Keratinocyte (primary cell): ENCODE results near the gene SMARCA4. TPM values are rescaled to one million over a fixed set of nuclear protein-coding genes. Genes with fewer than 3 reads are reported as not detected.
A peak's percentile ranks its signal among the peaks of the same experiment; 100 is the strongest.

Experiments used
- DNase-seq: peaks from one replicate; pipeline ENCODE4 v3.0.0-alpha.2; 2011; ENCODE audit warnings: low read depth, missing footprints, low spot score
- FAIRE-seq: peaks from 2 replicates; lab custom pipeline; 2011; peaks lifted over from hg19 to GRCh38; lab: Jason Lieb, UNC
- H2AFZ ChIP-seq: 2 replicates; pipeline ENCODE4 v1.6.0; 2012; ENCODE audit warnings: low read length, control low read depth, inconsistent platforms; ENCODE audit not compliant: control insufficient read depth
- H3K27ac ChIP-seq: 2 replicates; pipeline ENCODE4 v1.5.1; 2011; ENCODE audit warnings: low read length; ENCODE audit not compliant: control insufficient read depth, insufficient read depth
- H3K27me3 ChIP-seq: 3 replicates; pipeline ENCODE4 v1.6.0; 2011; ENCODE audit warnings: low read length; ENCODE audit not compliant: control insufficient read depth, insufficient read depth; ENCODE audit errors: extremely low read depth
- H3K36me3 ChIP-seq, 2 experiments: 2 replicates in 1 of 2; 3 replicates in 1 of 2; pipeline ENCODE4 v1.5.1; 2011; ENCODE audit warnings: low read length in 2 of 2, mild to moderate bottlenecking in 1 of 2; ENCODE audit not compliant: control insufficient read depth in 2 of 2, insufficient read depth in 2 of 2; ENCODE audit errors: extremely low read depth in 1 of 2
- H3K4me1 ChIP-seq: 3 replicates; pipeline ENCODE4 v1.5.1; 2011; ENCODE audit warnings: low read length; ENCODE audit not compliant: control insufficient read depth, insufficient read depth; ENCODE audit errors: extremely low read depth
- H3K4me2 ChIP-seq: 3 replicates; pipeline ENCODE4 v1.6.0; 2011; ENCODE audit warnings: low read depth, low read length; ENCODE audit not compliant: control insufficient read depth, insufficient read depth; ENCODE audit errors: extremely low read depth
- H3K4me3 ChIP-seq, 3 experiments: fragments of 200-600 bp in 1 of 3; sonication (generic) in 1 of 3; 2 replicates in 2 of 3; 3 replicates in 1 of 3; pipeline ENCODE4 v1.5.1; 2011 to 2016; ENCODE audit warnings: low read length in 3 of 3, mild to moderate bottlenecking in 3 of 3, control low read depth in 2 of 3, inconsistent platforms in 1 of 3, low read depth in 1 of 3, mixed read lengths in 1 of 3, mixed run types in 1 of 3, moderate library complexity in 1 of 3; ENCODE audit not compliant: control insufficient read depth in 2 of 3, insufficient read depth in 2 of 3; ENCODE audit errors: extremely low read depth in 1 of 3
- H3K79me2 ChIP-seq: 2 replicates; pipeline ENCODE4 v1.6.0; 2012; ENCODE audit warnings: low read length; ENCODE audit not compliant: control insufficient read depth, insufficient read depth
- H3K9ac ChIP-seq: 3 replicates; pipeline ENCODE4 v1.6.0; 2011; ENCODE audit warnings: low read length; ENCODE audit not compliant: control insufficient read depth, insufficient read depth; ENCODE audit errors: extremely low read depth
- H3K9me1 ChIP-seq: 3 replicates; pipeline ENCODE4 v1.6.0; 2011; ENCODE audit warnings: low read length; ENCODE audit not compliant: control insufficient read depth, insufficient read depth; ENCODE audit errors: extremely low read depth
- H3K9me3 ChIP-seq: 2 replicates; pipeline ENCODE4 v1.5.1; 2012; ENCODE audit warnings: low read depth, low read length; ENCODE audit not compliant: control insufficient read depth
- H4K20me1 ChIP-seq: 3 replicates; pipeline ENCODE4 v1.6.0; 2011; ENCODE audit warnings: low read length; ENCODE audit not compliant: control insufficient read depth, insufficient read depth; ENCODE audit errors: extremely low read depth
- EZH2 ChIP-seq: IDR thresholded peaks from one replicate; pipeline ENCODE4 v1.6.1; 2012; ENCODE audit warnings: inconsistent platforms, mild to moderate bottlenecking, low read length, moderate library complexity
- dilution Hi-C: fragments of 300-500 bp; cut with MboI; formaldehyde crosslinking; loops from one replicate; pipeline ENCODE4 v1.7.0; 2020; ENCODE audit warnings: low sequenced_read_pairs; ENCODE audit not compliant: extremely low pct_ligation_motif_present
- polyA minus RNA-seq, 3 experiments: library from RNA; depleted of rRNA, polyadenylated mRNA; stranded (reverse); fragments of >200 nt; gene quantifications; 1 replicate in 1 of 3; 2 replicates in 1 of 3; 3 replicates in 1 of 3; pipeline ENCODE4 v1.2.3, GENCODE V29; 2011
- polyA plus RNA-seq, 5 experiments: library from polyadenylated mRNA; depleted of rRNA in 3 of 5; stranded (reverse) in 3 of 5; stranded (forward) in 1 of 5; unstranded in 1 of 5; fragments of >200 nt; gene quantifications; 1 replicate in 1 of 5; 2 replicates in 3 of 5; 3 replicates in 1 of 5; pipeline versions ENCODE4 v1.2.1 to v1.2.3, GENCODE V29; 2011 to 2012; ENCODE audit warnings: missing spikeins in 2 of 5, low read depth in 1 of 5, low replicate concordance in 1 of 5
- TF ChIP-seq, protein P1 (sequence below), 3 experiments: IDR thresholded peaks in 1 of 3; conservative IDR thresholded peaks in 1 of 3; optimal IDR thresholded peaks in 1 of 3; 2 replicates in 2 of 3; 3 replicates in 1 of 3; pipeline versions ENCODE3 to v1.5.1; 2011; ENCODE audit warnings: low read length in 3 of 3, mild to moderate bottlenecking in 3 of 3, moderate library complexity in 2 of 3, control low read depth in 1 of 3, inconsistent platforms in 1 of 3; ENCODE audit not compliant: insufficient read depth in 2 of 3; ENCODE audit errors: extremely low read depth in 1 of 3

Gene SMARCA4
- polyA plus RNA-seq (30.8 to 61.8 TPM (median 33.1 TPM) in 3 replicates), polyA minus RNA-seq (84.1 to 227 TPM (median 111 TPM) in 3 replicates)
- 102 TPM for polyA plus RNA-seq (2011; ENCODE audit: low read depth)
- polyA plus RNA-seq (2011; cell fraction: cytosol; rRNA removed): 45.2 and 63.6 TPM in 2 replicates
- 109 and 126 TPM in 2 replicates for polyA plus RNA-seq (2011; cell fraction: nucleus; rRNA removed)
- 78.8 and 113 TPM in 2 replicates for polyA plus RNA-seq (2012; ENCODE audit: low replicate concordance)
- polyA minus RNA-seq (2011; cell fraction: cytosol; rRNA and poly(A)+ RNA removed): 83.1 TPM
- 125 and 144 TPM in 2 replicates for polyA minus RNA-seq (2011; cell fraction: nucleus; rRNA and poly(A)+ RNA removed)

GRCh38 chr19:10960314-10961072 is at the start of gene SMARCA4:
TSS of gene SMARCA4 (plus strand) at chr19:10961030. CDS start at chr19:10984152, 23,122 bp downstream.
- peaks cover 21% of the 10 kb centered on the region for H3K4me1 ChIP-seq
- H3K27ac ChIP-seq: peak within 1 kb of the TSS; percentile 78
- H3K9me1 ChIP-seq: no peaks in the 10 kb centered on the region
- peak within 1 kb of the TSS; percentile 78 to 98 (median 98) for H3K4me3 ChIP-seq
- dilution Hi-C loops: no loop called here
- peak within 1 kb of the TSS; percentile 59 for H2AFZ ChIP-seq
- peaks cover 16% of the 10 kb centered on the region for H4K20me1 ChIP-seq
- peaks cover 0 to 6% of the 10 kb centered on the region in 2 experiments for H3K36me3 ChIP-seq
- no peak for FAIRE-seq
- TF ChIP-seq, protein P1, sequence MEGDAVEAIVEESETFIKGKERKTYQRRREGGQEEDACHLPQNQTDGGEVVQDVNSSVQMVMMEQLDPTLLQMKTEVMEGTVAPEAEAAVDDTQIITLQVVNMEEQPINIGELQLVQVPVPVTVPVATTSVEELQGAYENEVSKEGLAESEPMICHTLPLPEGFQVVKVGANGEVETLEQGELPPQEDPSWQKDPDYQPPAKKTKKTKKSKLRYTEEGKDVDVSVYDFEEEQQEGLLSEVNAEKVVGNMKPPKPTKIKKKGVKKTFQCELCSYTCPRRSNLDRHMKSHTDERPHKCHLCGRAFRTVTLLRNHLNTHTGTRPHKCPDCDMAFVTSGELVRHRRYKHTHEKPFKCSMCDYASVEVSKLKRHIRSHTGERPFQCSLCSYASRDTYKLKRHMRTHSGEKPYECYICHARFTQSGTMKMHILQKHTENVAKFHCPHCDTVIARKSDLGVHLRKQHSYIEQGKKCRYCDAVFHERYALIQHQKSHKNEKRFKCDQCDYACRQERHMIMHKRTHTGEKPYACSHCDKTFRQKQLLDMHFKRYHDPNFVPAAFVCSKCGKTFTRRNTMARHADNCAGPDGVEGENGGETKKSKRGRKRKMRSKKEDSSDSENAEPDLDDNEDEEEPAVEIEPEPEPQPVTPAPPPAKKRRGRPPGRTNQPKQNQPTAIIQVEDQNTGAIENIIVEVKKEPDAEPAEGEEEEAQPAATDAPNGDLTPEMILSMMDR (optimal IDR thresholded peaks at IDR 0.05 in 1 of 3, IDR thresholded peaks at IDR 0.05 in 1 of 3, conservative IDR thresholded peaks at IDR 0.05 in 1 of 3; ENCODE audit: extremely low read depth in 1 of 3, insufficient read depth in 2 of 3, low read length in 3 of 3): no peak
- no peak for TF ChIP-seq EZH2
- peak within 1 kb of the TSS; percentile 92 for H3K9ac ChIP-seq
- H3K27me3 ChIP-seq: no peaks in the 10 kb centered on the region
- peaks cover 45% of the 10 kb centered on the region for H3K79me2 ChIP-seq
- H3K4me2 ChIP-seq: peak within 1 kb of the TSS; percentile 98
- DNase-seq: peak; percentile 69
- no peaks in the 10 kb centered on the region for H3K9me3 ChIP-seq

- Histone ChIP-seq H3K36me3 (peaks cover 21 to 24% of the 10 kb centered on the region in 2 experiments), H3K9me1 (no peaks in the 10 kb centered on the region), H3K79me2 (no peaks in the 10 kb centered on the region), H3K9ac (no peak overlapping the region), H2AFZ (no peak overlapping the region), H3K9me3 (no peaks in the 10 kb centered on the region), H3K4me1 (peaks cover 4% of the 10 kb centered on the region), H3K27me3 (no peaks in the 10 kb centered on the region), H3K27ac (no peak overlapping the region), H3K4me2 (no peak overlapping the region), H3K4me3 (no peak overlapping the region), H4K20me1 (no peaks in the 10 kb centered on the region)
- dilution Hi-C loops: no loop called here
- DNase-seq (no peak), FAIRE-seq (no peak)
- TF ChIP-seq, protein P1 (optimal IDR thresholded peaks at IDR 0.05 in 1 of 3, IDR thresholded peaks at IDR 0.05 in 1 of 3, conservative IDR thresholded peaks at IDR 0.05 in 1 of 3; ENCODE audit: extremely low read depth in 1 of 3, insufficient read depth in 2 of 3, low read length in 3 of 3): no peak
- TF ChIP-seq EZH2: no peak
Observed at GRCh38 chr19:10911579-10912363, 49.1 kb upstream of the SMARCA4 start.
